ENCODE measurements around the gene CSTPP1.

The CSTPP1 gene, protein sequence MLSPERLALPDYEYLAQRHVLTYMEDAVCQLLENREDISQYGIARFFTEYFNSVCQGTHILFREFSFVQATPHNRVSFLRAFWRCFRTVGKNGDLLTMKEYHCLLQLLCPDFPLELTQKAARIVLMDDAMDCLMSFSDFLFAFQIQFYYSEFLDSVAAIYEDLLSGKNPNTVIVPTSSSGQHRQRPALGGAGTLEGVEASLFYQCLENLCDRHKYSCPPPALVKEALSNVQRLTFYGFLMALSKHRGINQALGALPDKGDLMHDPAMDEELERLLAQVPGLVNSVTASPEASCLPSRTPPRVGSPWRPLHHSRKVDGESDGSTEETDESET

DNA sequence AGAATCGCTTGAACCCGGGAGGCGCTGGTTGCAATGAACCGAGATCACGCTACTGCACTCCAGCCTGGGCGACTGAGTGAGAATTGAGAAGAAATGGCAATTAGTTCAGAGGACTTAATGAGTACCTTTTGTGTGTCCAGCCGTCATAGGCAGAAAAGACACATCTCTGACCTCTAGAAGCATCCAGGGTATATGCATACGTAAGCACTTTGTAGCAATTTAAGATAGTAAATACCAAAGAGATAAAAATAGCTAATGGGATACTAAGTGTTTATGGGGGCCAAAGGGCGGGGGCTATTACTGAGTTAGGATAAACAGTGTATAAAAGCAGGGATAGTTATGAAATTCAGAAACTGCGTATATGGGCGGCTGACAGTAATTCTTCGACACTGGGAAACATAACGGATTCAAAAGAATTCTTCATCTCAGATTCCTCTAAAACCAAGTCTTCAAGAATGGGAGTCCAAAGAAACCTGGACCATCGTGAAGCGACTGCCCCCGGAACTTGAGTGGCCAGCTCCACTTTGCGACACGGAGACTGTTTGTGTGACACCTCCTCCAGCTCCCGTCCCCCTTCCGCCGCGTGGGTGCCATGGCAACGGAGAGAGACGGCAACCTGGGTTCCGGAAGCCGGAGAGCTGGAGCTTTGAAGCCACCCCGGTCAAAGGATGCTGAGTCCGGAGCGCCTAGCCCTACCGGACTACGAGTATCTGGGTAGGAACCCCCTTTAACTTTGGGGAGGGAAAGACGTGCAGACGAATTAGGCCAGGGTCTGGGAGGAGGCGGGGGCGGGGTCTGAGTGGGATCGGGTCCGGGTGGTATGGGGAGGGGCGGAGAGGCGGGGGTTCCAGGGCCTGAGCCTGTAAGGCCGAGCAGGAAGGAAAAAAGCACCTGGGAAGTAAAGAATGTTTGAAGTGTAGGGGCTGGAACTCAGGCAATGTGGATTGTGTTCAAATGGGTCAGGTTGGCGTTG lies at the start of gene CSTPP1:
TSS of gene CSTPP1 (plus strand) at position 624 of the 973 bp plus-strand sequence. CDS start at position 669, 45 bp downstream.
- TF ChIP-seq CTCF (IDR thresholded peaks at IDR 0.05; ENCODE audit: low read depth, low read length), result no peak
- peak; percentile 81 for DNase-seq (ENCODE audit: extremely low read depth, low read depth)

DNA sequence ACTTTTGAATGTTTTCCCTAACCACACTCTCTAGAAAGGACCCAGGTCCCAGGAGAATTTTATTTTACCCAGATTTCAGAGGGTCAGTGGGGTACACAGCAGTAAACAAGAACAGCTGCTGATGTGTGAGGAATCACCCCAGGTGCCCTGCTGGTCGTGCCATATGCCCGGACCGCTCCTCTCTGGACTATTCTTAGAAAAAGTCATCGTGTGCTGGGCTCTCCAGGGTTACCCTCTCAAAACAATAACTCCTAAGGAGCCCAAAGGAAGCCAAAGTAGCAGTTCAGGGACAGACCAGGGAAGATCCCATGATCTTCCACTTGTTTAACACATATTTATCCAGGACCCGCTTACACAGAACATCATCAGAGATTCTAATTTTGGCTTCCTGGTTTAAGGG lies 47.9 kb upstream of the CSTPP1 start:
- no peak for TF ChIP-seq CTCF (IDR thresholded peaks at IDR 0.05; ENCODE audit: low read depth, low read length)
- no peak for DNase-seq (ENCODE audit: extremely low read depth, low read depth)

GRCh38 chr11:46889251-46889650 lies 47.3 kb upstream of the CSTPP1 start:
- no peak for DNase-seq (ENCODE audit: extremely low read depth, low read depth)
- no peak for TF ChIP-seq CTCF (IDR thresholded peaks at IDR 0.05; ENCODE audit: low read depth, low read length)

DNA sequence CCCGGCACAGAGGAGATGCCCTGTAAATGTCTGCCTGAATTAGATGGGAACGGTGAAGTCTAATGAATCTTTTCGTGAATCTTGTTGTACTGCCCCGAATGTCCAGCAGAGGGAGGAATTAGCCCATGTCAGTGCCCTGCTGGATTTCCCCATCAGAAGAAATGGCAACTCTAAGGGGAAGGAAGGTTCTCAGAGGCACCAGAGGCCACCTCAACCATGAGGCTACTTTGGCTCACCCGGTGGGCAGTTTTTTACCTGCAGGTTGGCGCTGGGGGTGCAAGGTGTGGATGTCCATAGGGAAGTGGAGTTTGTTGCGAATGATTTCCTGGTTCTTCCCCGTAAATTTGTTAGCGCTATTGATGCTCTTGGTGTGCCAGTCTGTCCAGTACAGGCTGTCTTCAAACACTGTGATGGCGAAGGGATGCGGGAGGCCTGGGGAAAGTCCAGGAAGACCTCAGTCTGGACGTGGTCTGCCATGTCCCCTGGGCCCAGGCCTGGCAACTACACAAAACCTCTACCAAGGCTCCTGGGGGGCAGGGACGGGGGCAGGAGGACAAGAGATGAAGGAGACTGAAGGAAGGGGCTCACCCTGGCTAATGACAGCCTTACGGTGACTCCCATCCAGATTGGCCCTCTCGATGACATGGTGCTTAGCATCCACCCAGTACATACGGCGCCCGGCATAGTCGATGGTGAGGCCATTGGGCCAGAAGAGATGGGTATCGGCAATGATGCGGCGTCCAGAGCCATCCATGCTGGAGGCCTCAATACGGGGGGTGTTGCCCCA lies 46.7 kb upstream of the CSTPP1 start:
- peak; percentile 84 for TF ChIP-seq CTCF (IDR thresholded peaks at IDR 0.05; ENCODE audit: low read depth, low read length)
- peak; percentile 40 for DNase-seq (ENCODE audit: extremely low read depth, low read depth)

DNA sequence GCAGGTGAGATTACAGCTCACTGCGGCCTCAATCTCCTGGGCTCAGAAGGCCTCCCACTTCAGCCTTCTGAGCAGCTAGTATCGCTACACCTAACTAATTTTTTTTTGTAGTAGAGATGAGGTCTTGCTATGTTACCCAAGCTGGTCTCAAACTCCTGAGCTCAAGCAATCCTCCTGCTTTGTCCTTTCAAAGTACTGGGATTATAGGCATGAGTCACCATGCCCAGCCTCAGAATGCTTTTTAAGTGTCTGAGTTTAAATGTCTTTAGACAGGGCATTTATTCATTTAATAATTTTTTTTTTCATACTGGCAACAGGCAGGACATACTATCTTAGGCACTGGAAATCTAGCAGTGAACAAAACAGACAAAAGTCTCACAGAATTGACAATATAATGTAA lies 45.9 kb upstream of the CSTPP1 start:
- TF ChIP-seq CTCF (IDR thresholded peaks at IDR 0.05; ENCODE audit: low read depth, low read length), result no peak
- DNase-seq (ENCODE audit: extremely low read depth, low read depth), result no peak

GRCh38 chr11:46892109-46892508 lies 44.5 kb upstream of the CSTPP1 start:
- no peak for TF ChIP-seq CTCF (IDR thresholded peaks at IDR 0.05; ENCODE audit: low read depth, low read length)
- no peak for DNase-seq (ENCODE audit: extremely low read depth, low read depth)

Measured in AG09319 (cell line).